ENCODE results near the gene CIROP. TPM values are rescaled to one million over a fixed set of nuclear protein-coding genes. Genes with fewer than 3 reads are reported as not detected.

Gene CIROP
- total and polyA plus RNA-seq, 11 donors, result not detected

DNA sequence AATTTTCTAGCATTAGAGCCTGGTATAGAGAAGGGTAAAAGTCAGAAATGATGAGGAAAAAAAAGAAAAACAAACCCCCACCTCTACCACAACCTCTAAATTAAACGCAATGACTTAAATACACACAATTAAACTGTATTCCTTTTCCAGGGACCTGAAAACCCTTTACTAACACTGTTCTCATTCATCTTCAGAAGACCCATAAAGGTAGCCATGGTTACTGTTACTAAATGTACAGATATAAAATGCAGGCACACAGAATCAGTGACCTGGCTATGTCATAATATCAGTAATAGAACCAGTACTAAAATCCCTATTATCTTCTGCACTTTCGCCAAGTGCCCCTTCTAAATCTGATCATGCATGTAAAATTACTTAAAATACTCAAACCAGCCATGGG is 11.3 kb downstream of the CIROP start:
- ATAC-seq (no peak), DNase-seq (no peak)
- Histone ChIP-seq H3K4me1 (peaks cover 5 to 61% (median 41%) of the 10 kb centered on the region in 12 donors), H3K9me3 (no peaks in the 10 kb centered on the region), H3K36me3 (peaks cover 0 to 61% (median 58%) of the 10 kb centered on the region in 9 donors), H3K27ac (peak overlapping the region in 1 of 12 donors; percentile 92), H3K4me3 (peak overlapping the region in 11 of 12 donors; percentile 57 to 96 (median 80)), H3K27me3 (no peaks in the 10 kb centered on the region)
- no peak for TF ChIP-seq CTCF (IDR thresholded peaks at IDR 0.05)
- no peak for TF ChIP-seq POLR2A (IDR thresholded peaks at IDR 0.05)
- intact Hi-C loops (cut with DNase I), result loop anchor here in 1 of 10 donors (10.0 kb wide), 1 partner anchor 211 kb away; the partner anchor contains the start of genes BCL2L2 and PPP1R3E
- 73 to 86% (median 81%) methylated on average over 2 of the region's 2 CpGs for WGBS, 4 donors

DNA sequence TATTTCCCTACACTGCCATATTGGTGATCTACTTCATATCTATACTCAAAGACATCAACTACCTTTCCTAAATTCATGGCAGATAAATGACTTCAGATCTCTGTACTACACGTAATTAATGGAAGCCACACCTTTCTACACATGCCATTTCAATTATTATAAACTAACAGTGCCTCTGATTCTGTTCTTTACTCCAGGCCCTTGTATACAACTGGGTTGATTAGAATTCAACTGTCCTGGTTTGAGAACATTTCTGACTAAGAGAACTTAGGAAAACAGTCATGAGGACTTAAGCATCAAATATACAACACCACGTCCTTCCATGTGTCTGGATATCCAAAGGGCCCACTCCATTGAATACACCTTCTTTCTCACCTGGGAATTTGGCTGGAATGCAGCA is 11.7 kb downstream of the CIROP start:
- Histone ChIP-seq H3K27me3 (no peaks in the 10 kb centered on the region), H3K4me1 (peaks cover 5 to 58% (median 39%) of the 10 kb centered on the region in 12 donors), H3K9me3 (no peaks in the 10 kb centered on the region), H3K36me3 (peaks cover 0 to 61% (median 59%) of the 10 kb centered on the region in 9 donors), H3K4me3 (peak overlapping the region in 4 of 12 donors; percentile 74 to 91 (median 83)), H3K27ac (no peak overlapping the region)
- 60 to 65% (median 64%) methylated on average over 2 of the region's 2 CpGs for WGBS, 4 donors
- intact Hi-C loops (cut with DNase I), result loop anchor here in 1 of 10 donors (10.0 kb wide), 1 partner anchor 212 kb away; the partner anchor contains the start of genes BCL2L2 and PPP1R3E
- TF ChIP-seq POLR2A (IDR thresholded peaks at IDR 0.05) (no peak), CTCF (IDR thresholded peaks at IDR 0.05) (no peak)
- no peak for ATAC-seq
- DNase-seq, result no peak

DNA sequence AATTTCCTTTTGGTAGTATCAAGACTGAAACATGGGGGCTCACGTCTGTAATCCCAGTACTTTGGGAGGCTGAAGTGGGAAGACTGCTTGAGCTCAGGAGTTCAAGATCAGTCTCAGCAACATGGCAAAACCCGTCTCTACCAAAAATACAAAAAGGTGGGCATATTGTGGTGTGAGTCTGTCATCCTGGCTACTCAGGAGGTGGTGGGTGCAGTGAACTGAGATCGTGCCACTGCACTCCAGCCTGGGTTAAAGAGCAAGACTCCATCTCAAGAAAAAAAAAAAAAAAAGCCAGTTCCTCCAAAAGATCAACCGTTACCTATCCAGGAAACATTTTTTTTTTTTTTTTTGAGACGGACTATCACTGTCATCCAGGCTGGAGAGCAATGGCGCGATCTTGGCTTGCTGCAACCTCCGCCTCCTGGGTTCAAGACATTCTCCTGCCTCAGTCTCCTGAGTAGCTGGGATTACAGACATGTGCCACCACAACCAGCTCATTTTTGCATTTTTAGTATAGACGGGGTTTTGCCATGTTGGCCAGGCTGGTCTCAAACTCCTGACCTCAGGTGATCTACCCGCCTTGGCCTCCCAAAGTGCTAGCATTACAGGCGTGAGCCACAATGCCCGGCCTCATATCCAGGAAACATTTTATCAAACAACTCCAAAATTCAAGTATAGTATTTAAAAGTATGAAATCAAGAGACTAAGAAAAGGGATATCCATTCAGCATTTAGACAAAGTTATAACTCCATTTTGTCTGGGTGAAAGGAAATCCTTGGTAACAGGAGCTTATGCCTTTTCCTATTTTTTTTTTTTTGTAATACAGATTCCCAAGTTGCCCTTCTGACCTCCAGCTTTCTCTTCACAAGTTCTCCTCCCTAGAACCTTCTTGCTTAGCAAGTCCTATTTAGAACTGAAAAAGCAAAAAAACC is 13.2 kb downstream of the CIROP start:
- no peaks in the 10 kb centered on the region for H3K27me3 ChIP-seq
- peaks cover 0 to 69% (median 65%) of the 10 kb centered on the region in 9 donors for H3K36me3 ChIP-seq
- ATAC-seq, result no peak
- TF ChIP-seq CTCF (IDR thresholded peaks at IDR 0.05), result no peak
- no peak for TF ChIP-seq POLR2A (IDR thresholded peaks at IDR 0.05)
- no peak overlapping the region for H3K27ac ChIP-seq
- no peak overlapping the region for H3K4me3 ChIP-seq
- H3K9me3 ChIP-seq, result no peaks in the 10 kb centered on the region
- peaks cover 1 to 52% (median 30%) of the 10 kb centered on the region in 12 donors for H3K4me1 ChIP-seq
- intact Hi-C loops (cut with DNase I), result loop anchor here in 1 of 10 donors (10.0 kb wide), 1 partner anchor 213 kb away; the partner anchor contains the start of genes BCL2L2 and PPP1R3E
- no peak for DNase-seq
- 82 to 89% (median 84%) methylated on average over 12 of the region's 12 CpGs for whole genome bisulfite sequencing, 4 donors

- 24 to 51% (median 39%) methylated on average over 4 of the region's 4 CpGs for WGBS, 4 donors
- intact Hi-C loops (cut with DNase I), result loop anchor here in 1 of 10 donors (10.0 kb wide), 1 partner anchor 215 kb away; the partner anchor contains the start of genes BCL2L2 and PPP1R3E
- H3K27me3 ChIP-seq, result no peaks in the 10 kb centered on the region
- TF ChIP-seq POLR2A (IDR thresholded peaks at IDR 0.05), result no peak
- no peak for TF ChIP-seq CTCF (IDR thresholded peaks at IDR 0.05)
- no peak overlapping the region for H3K4me3 ChIP-seq
- peaks cover 0 to 46% (median 31%) of the 10 kb centered on the region in 12 donors for H3K4me1 ChIP-seq
- no peak overlapping the region for H3K27ac ChIP-seq
- ATAC-seq (no peak), DNase-seq (no peak)
- H3K9me3 ChIP-seq, result no peaks in the 10 kb centered on the region
- peaks cover 0 to 82% (median 79%) of the 10 kb centered on the region in 9 donors for H3K36me3 ChIP-seq
Measured at GRCh38 chr14:23090254-23090636, 14.5 kb downstream of the CIROP start.

Measured in heart left ventricle (tissue), 16 donors.